HG03097 (cell line): ENCODE measurements around the gene NFXL1.

Experiments
- ATAC-seq: cut with Tn5 transposase; IDR thresholded peaks from one replicate; pipeline ENCODE4 v1.9.1; 2021; ENCODE audit not compliant: unreplicated experiment, low FRiP score

Gene NFXL1

GRCh38 chr4:47899639-47900038, 14.7 kb downstream of the NFXL1 start:
- no peak for ATAC-seq

GRCh38 chr4:47891928-47892327, 22.5 kb downstream of the NFXL1 start:
- ATAC-seq = no peak

DNA sequence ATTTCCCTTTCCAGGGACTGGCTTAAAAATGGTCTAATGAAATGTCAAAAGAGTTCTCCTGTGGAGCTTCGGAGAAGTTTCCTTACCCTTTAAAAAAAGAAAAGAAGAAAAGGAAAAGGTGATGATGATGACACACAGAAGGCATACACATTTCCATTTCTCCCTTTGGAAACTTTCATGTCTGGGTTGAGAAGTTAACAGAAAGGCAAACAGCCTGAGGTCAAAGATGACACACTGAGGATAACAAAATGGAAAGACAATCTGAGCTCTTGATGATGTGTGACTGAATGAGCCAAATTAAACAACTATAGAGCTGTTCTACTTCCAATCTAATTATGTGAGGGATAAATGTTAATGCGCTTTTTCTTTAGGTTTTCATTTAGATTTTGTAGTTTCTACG, 32.2 kb downstream of the NFXL1 start:
- ATAC-seq = no peak

DNA sequence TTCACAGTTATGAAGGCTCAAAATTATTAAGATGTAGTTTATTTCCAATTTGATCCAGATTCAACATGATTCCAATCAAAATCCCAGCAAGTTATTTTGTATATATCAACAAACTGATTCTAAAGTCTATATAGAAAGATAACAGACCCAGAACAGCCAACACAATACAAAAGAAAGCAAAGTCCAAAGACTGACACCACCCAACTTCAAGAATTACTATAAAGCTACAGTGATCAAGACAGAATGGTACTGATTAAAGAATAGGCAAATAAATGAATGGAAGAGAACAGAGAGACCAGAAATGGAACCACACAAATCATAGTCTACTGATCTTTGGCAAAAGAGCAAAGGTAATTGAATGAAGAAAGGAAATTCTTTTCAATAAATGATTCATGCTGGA, 34.9 kb downstream of the NFXL1 start:
- ATAC-seq = no peak

DNA sequence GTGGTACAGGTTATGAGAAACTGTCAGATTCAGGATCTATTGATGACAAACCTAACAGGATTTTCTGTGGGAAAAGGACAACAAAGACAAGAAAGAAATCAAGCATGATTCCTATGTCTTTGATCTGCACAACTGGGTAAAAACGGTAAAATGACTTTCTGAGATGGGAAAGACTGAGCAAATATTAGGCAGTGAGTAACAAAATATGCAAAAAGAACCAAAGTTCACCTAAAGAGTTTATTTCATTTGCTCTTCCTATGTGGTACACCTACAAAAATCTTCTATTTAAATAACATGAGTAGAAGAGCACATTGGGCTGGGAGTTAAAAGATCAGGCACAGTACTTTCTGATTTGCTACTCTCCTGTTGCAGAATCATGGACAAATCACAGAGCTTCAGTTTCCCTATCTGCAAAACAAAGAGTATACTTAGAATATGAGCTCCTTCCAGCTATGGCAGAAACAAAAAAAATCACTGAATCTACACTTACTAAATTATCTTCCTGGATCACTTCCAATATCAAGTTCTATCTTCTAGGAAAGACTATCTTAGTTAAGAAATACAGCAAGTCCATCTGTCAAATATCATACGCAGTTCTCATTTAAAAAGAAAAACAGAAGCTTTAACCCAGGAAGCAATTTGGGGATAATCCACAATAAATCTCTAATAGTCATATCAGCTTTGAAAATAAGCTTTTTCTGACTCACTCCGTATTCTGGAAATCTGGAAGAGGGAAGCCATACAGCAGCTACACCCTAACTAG, 37.4 kb downstream of the NFXL1 start:
- no peak for ATAC-seq

DNA sequence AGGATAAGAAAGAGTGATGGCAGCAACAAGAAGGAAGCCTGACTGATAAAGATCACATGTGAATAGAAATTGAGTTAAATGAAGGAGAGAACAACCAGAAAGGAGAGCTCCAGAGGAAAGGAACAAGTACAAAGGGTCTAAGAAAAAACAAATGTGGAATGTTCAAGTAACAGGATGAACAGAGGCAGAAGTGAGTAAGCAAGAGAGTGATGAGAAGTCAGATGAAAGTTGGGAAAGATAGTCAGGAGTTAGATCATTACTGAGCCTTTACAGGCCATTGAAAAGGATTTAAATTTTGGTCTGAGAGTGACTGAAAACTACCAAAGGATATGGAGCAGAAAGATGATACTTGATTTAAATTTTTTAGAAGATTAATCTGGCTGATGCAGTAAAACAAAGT, 38.1 kb downstream of the NFXL1 start:
- no peak for ATAC-seq

GRCh38 chr4:47873877-47874541, 40.4 kb downstream of the NFXL1 start:
- ATAC-seq = no peak

DNA sequence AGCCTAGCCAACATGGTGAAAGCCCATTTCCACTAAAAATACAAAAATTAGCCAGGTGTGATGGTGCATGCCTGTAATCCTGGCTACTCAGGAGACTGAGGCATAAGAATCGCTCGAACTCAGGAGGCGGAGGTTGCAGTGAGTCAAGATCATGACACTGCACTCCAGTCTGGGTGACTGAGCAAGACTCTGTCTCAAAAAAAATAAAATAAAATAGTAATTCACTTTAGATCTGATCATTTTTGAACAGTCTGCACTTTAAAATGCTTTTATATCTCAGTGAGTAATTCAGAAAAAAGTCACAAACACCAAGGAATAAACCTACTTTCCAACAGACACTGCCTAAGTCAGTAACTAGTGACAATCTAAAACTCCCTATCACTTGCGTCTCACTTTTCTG, 50.9 kb downstream of the NFXL1 start:
- ATAC-seq = no peak

DNA sequence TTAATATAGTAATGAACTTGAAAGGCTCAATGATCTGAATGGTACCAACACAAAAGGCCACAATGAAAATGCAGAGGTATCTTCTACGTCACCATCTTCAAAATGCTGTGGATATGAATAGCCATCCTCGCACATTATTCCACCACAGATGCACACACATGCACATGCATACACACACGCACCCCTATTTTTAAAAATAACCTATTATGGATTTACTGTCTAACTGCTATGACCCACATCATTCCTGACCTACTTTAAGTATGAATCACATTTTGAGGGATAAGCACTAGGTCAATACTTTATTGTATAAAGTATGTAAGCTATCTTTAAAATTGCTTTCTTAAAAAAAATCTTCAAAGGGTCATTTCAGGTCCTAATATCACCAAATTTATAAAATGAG, 52.1 kb downstream of the NFXL1 start:
- no peak for ATAC-seq

- no peak for ATAC-seq
Measured at GRCh38 chr4:47860305-47860704, 54.1 kb downstream of the NFXL1 start.

DNA sequence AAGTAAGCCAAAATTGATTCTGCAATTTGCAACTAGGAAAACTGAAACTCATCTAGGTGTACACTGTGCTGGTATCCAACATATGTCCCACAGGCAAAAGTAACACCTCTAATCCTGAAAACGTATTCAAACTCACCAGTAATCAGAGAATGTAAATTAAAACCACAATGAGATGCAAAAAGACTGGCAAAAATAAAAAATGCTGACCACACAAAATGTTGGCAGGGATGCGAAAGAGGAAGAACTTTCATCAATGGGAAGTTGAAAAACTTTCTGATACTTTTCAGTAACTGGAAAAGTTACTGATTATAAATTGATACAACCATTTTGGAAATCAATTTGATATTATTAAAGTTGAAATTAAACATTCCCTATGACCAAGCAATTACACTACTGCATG, 56.4 kb downstream of the NFXL1 start:
- ATAC-seq = no peak

- no peak for ATAC-seq
Measured at GRCh38 chr4:47856713-47857112, 57.7 kb downstream of the NFXL1 start.

DNA sequence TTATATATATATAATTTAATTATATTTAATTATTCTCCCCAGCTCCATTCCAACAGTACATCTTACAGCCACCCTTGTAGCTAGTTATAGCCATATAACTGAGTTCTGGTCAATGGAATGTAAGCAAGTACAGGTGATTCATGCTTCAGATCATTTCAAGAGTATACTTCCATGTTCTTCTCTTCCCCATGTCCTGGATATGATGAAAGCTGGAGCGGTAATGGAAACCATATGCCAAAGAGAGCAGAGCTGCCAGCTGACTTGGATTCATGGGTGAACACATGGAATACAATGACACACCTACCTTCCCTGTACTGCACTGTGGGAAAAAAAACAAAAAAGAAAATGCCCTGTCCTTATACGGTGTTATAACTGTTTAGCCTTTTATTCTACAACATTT, 59.0 kb downstream of the NFXL1 start:
- ATAC-seq = no peak

GRCh38 chr4:47852136-47852535, 62.2 kb downstream of the NFXL1 start:
- no peak for ATAC-seq

DNA sequence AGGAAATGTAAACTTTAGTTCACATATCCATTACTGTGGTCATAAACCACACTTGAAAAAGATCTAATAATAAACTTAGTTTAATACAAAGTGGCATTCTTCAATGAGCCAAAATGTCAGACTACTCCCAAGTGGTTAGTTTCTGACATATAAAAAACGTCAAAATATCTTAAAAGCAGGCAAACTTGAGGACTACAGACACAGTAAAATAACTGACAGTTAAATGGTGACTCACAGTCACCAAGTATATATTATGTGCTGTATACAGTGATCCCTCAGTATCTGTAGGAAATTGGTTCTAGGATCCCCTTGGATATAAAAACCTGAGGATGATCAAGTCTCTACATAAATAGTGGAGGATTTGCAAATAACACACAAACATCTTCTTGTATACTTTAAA, 64.9 kb downstream of the NFXL1 start:
- ATAC-seq = no peak

- no peak for ATAC-seq
Measured at GRCh38 chr4:47848041-47848440, 66.3 kb downstream of the NFXL1 start.

- ATAC-seq = no peak
Measured at GRCh38 chr4:47842985-47843384, 71.4 kb downstream of the NFXL1 start.

GRCh38 chr4:47840291-47840690, 74.1 kb downstream of the NFXL1 start:
- no peak for ATAC-seq

GRCh38 chr4:47839259-47839658, 75.1 kb downstream of the NFXL1 start:
- ATAC-seq = peak; percentile 30

DNA sequence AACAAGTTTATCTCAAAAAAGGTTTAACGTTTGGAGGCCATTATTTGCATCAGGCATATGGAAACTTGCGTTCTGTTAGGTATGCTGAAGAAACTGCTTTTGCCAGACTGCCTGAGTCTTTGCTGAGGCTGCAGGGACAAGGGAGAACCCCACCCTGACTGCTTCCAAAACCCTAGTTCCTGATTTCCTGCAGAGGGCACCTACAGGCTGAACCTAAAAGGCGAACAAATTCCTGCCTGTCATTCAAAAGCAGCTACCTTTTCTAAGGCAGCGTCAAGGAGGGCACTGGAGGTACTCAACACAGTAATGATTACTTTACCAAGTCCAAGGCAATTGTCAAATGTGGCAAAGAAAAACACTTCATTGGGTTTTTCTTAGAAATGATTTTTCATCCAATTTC, 75.9 kb downstream of the NFXL1 start:
- ATAC-seq = no peak

DNA sequence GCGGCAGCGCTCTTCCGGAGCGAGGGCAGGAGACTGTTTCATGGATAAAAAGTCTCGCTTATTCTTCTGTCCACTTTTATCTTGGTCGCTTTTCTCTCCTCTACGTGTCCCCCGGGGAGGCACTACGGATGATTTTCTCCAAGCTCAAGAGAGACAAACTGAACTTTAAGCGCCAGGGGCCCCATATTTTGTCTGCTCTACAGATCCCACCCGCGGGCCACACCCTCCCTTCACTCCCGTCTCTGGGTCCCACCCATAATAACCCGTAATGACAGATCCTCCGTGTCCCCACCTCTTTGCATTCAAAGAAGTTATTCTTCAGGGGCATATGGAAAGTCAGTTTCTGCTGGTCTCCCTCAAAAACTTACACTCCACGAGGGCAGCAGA, 76.5 kb downstream of the NFXL1 start, which contains the start of gene CORIN:
Gene CORIN, minus strand, starts transcription at position 160 of the 387 bp plus-strand sequence. Its CDS starts 118 bp downstream, at position 42.
- ATAC-seq = no peak
